22Rv1 (cell line): Measurements from ENCODE around the gene LETM1.

Experiments
- ZFX ChIP-seq: fragments of 450-650 bp; IDR thresholded peaks from 2 replicates; pipeline ENCODE4 v1.6.1; 2017; ENCODE audit warnings: antibody characterized with exemption, borderline replicate concordance
- TF ChIP-seq, protein P1 (sequence below): fragments of 450-650 bp; IDR thresholded peaks from 2 replicates; pipeline ENCODE4 v1.5.1; 2017; ENCODE audit warnings: mild to moderate bottlenecking

DNA sequence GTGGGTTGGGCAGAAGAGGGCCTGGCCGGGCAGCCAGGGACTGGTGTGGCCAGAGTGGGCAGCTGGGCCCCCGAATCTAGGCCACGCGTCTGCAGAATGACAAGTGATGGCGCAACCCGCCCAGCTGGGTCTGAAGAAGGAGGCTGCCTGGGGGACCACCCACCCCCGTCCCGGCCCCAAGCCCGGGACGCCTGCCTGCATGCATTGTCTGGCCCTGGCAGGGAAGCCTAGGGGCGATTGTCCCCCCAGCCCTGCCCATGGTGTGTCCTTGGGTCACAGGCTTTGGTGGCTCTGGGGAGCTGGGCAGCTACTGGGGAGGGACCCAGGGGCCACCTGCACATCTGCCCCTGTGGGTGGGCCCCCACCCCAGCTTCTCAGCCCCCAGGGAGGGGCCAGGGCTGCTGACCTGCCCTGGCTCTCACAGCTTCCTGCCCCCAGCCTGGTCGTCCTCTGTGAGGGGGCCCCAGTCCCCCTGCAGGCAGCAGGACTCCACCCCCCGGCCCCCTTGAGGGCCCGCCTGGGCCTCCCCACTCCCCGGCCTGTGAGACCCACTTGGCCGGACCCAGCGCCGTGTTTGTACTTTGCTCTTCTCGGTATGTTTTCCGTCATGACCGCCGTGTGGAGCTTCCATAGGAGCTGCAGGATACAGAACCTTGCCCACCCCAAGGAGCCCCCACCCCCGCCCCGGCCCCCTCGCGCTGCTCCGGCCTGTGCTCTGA, 57.9 kb downstream of the LETM1 start:
- TF ChIP-seq, protein P1, sequence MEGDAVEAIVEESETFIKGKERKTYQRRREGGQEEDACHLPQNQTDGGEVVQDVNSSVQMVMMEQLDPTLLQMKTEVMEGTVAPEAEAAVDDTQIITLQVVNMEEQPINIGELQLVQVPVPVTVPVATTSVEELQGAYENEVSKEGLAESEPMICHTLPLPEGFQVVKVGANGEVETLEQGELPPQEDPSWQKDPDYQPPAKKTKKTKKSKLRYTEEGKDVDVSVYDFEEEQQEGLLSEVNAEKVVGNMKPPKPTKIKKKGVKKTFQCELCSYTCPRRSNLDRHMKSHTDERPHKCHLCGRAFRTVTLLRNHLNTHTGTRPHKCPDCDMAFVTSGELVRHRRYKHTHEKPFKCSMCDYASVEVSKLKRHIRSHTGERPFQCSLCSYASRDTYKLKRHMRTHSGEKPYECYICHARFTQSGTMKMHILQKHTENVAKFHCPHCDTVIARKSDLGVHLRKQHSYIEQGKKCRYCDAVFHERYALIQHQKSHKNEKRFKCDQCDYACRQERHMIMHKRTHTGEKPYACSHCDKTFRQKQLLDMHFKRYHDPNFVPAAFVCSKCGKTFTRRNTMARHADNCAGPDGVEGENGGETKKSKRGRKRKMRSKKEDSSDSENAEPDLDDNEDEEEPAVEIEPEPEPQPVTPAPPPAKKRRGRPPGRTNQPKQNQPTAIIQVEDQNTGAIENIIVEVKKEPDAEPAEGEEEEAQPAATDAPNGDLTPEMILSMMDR = no peak
- no peak for TF ChIP-seq ZFX
